ENCODE measurements around the gene STAMBPL1.

Gene STAMBPL1

DNA sequence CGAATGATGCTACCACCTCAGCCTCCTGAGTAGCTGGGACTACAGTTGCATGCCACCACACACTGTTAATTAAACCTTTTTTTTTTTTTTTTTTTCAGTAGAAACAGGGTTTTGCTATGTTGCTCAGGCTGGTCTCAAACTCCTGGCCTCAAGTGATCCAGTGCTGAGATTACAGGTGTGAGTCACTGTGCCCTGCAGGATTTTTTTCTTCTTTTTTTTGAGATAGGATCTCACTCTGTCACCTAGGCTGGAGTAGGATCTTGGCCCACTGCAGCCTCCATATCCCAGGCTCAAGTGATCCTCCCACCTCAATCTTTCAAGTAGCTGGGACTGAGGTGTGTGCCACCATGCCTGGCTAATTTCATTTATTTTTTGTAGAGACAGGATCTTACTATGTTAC lies 66.2 kb downstream of the STAMBPL1 start:
- H3K9me3 ChIP-seq (ENCODE audit: insufficient read depth, low read depth, low read length): no peaks in the 10 kb centered on the region
- no peak overlapping the region for H3K27ac ChIP-seq (ENCODE audit: low read length)
- H3K27me3 ChIP-seq (ENCODE audit: insufficient read depth, low read length): no peaks in the 10 kb centered on the region

DNA sequence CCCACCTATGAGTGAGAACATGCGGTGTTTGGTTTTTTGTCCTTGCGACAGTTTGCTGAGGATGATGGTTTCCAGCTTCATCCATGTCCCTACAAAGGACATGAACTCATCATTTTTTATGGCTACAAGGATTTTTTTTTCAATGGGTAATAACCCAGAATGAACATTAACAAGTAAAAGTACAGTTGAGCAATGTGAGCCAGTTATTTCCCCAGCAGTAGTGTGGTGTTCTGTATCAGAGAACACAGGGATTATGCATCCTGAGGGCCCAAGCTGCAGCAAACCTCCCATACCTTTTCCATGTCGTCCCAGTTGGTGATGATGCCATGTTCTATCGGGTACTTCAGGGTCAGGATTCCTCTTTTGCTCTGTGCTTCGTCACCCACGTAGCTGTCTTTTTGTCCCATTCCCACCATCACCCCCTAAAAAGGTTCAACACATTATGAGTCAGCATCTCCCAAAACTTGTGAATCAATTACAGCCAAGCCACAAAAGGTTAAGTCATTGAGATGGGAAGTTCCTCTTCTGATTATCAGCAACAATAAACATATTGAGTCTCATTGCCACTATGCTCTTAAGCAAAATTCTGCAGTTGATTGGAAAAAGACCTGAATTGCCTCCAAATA lies 67.0 kb downstream of the STAMBPL1 start:
- H3K9me3 ChIP-seq (ENCODE audit: insufficient read depth, low read depth, low read length): no peaks in the 10 kb centered on the region
- no peak overlapping the region for H3K4me3 ChIP-seq (ENCODE audit: low read length)
- no peaks in the 10 kb centered on the region for H3K27me3 ChIP-seq (ENCODE audit: insufficient read depth, low read length)
- H3K9ac ChIP-seq (ENCODE audit: low read depth, low read length): no peak overlapping the region
- peaks cover 11% of the 10 kb centered on the region; the same call in 1 of the 2 replicates for H3K4me1 ChIP-seq (ENCODE audit: insufficient read depth, low read length)
- H3K27ac ChIP-seq (ENCODE audit: low read length): no peak overlapping the region
- no peaks in the 10 kb centered on the region for H3K36me3 ChIP-seq (ENCODE audit: insufficient read depth, low read depth, low read length)

More for the DNA sequence above, 66.2 kb downstream of the STAMBPL1 start:
- Histone ChIP-seq H3K4me3 (ENCODE audit: low read length) (no peak overlapping the region), H3K4me1 (ENCODE audit: insufficient read depth, low read length) (peaks cover 4% of the 10 kb centered on the region; the same call in 1 of the 2 replicates), H3K9ac (ENCODE audit: low read depth, low read length) (no peak overlapping the region), H3K36me3 (ENCODE audit: insufficient read depth, low read depth, low read length) (no peaks in the 10 kb centered on the region)

- Histone ChIP-seq H3K4me3 (ENCODE audit: low read length) (no peak overlapping the region), H3K9me3 (ENCODE audit: insufficient read depth, low read depth, low read length) (no peaks in the 10 kb centered on the region), H3K4me1 (ENCODE audit: insufficient read depth, low read length) (peaks cover 11% of the 10 kb centered on the region; the same call in 1 of the 2 replicates), H3K9ac (ENCODE audit: low read depth, low read length) (no peak overlapping the region), H3K27me3 (ENCODE audit: insufficient read depth, low read length) (no peaks in the 10 kb centered on the region), H3K36me3 (ENCODE audit: insufficient read depth, low read depth, low read length) (no peaks in the 10 kb centered on the region), H3K27ac (ENCODE audit: low read length) (no peak overlapping the region)
These were observed 69.0 kb downstream of the STAMBPL1 start for GRCh38 chr10:88949051-88949450.

DNA sequence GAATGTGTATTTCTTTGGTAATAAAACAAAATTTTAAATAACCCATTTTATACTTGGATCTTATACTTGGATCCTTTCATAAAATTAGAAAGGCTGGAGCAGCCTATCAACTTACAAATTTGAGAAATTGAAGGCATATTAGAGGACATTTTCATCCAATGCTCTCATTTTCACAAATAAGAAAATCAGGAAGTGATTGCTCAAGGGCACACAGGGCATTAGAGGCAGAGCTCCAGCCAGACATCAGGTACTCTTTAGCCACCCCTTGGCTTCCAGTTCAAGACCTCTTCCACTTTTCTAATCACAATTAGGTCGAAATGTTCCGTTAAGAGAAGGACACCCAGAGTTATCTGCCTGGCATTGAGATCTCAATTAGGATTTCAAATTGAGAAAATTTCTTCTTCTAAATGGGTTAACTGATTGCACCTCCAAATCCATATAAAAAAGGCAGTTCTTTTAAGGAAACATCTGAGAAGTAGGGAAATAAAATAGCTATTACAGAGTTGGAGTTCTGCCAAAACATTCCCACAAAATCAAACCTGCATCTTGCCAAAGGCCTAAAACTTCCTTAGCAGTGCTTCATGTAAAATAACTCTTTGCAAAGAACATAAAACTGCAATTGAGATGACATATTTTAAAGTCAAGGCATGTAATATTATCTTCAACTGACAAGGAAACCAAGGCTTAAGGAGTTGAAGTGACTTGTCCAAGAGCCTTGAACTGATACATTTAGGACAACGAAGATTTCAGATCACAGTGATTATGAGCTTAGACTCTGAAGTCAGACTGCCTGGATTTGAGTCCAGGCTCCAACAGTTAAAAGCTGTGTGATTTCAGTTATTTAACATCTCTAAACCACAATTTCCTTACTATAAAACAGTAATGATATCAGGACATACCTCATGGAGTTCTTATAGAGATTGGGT lies 70.1 kb downstream of the STAMBPL1 start:
- no peaks in the 10 kb centered on the region for H3K36me3 ChIP-seq (ENCODE audit: insufficient read depth, low read depth, low read length)
- no peak overlapping the region for H3K27ac ChIP-seq (ENCODE audit: low read length)
- no peak overlapping the region for H3K4me3 ChIP-seq (ENCODE audit: low read length)
- H3K4me1 ChIP-seq (ENCODE audit: insufficient read depth, low read length): peaks cover 11% of the 10 kb centered on the region; the same call in 1 of the 2 replicates
- no peaks in the 10 kb centered on the region for H3K27me3 ChIP-seq (ENCODE audit: insufficient read depth, low read length)
- no peaks in the 10 kb centered on the region for H3K9me3 ChIP-seq (ENCODE audit: insufficient read depth, low read depth, low read length)
- H3K9ac ChIP-seq (ENCODE audit: low read depth, low read length): no peak overlapping the region

GRCh38 chr10:88952647-88953111 lies 72.6 kb downstream of the STAMBPL1 start, which contains the start of gene ACTA2:
TSS of gene ACTA2 (minus strand) at chr10:88952773. CDS start at chr10:88948930, 3,843 bp downstream.
- no peaks in the 10 kb centered on the region for H3K9me3 ChIP-seq (ENCODE audit: insufficient read depth, low read depth, low read length)
- H3K4me1 ChIP-seq (ENCODE audit: insufficient read depth, low read length): peaks cover 11% of the 10 kb centered on the region; the same call in 1 of the 2 replicates
- H3K27me3 ChIP-seq (ENCODE audit: insufficient read depth, low read length): no peaks in the 10 kb centered on the region
- no peak within 1 kb of the TSS for H3K4me3 ChIP-seq (ENCODE audit: low read length)
- no peaks in the 10 kb centered on the region for H3K36me3 ChIP-seq (ENCODE audit: insufficient read depth, low read depth, low read length)
- H3K27ac ChIP-seq (ENCODE audit: low read length): no peak within 1 kb of the TSS
- peak within 1 kb of the TSS; percentile 31; the same call in 1 of the 2 replicates for H3K9ac ChIP-seq (ENCODE audit: low read depth, low read length)

DNA sequence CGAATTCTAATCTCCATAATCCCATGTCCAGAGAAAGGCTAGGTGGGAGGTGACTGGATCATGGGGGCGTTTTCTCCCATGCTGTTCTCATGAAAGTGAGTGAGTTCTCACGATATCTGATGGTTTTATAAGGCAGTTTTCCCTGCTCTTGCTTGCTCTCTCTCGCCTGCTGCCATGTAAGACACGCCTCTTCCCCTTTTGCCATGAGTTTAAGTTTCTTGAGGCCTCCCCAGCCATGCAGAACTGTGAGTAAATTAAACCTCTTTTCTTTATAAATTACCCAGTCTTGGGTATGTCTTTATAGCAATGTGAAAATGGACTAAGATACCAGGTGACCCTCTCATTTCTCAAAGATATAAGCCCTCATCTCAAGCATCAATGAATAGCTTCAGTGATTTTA lies 73.6 kb downstream of the STAMBPL1 start:
- Histone ChIP-seq H3K27me3 (ENCODE audit: insufficient read depth, low read length) (no peaks in the 10 kb centered on the region), H3K4me3 (ENCODE audit: low read length) (no peak overlapping the region), H3K9ac (ENCODE audit: low read depth, low read length) (no peak overlapping the region), H3K9me3 (ENCODE audit: insufficient read depth, low read depth, low read length) (no peaks in the 10 kb centered on the region), H3K27ac (ENCODE audit: low read length) (no peak overlapping the region), H3K36me3 (ENCODE audit: insufficient read depth, low read depth, low read length) (no peaks in the 10 kb centered on the region), H3K4me1 (ENCODE audit: insufficient read depth, low read length) (peaks cover 11% of the 10 kb centered on the region; the same call in 1 of the 2 replicates)

GRCh38 chr10:88954458-88955083 lies 74.5 kb downstream of the STAMBPL1 start:
- H3K9ac ChIP-seq (ENCODE audit: low read depth, low read length): no peak overlapping the region
- no peak overlapping the region for H3K27ac ChIP-seq (ENCODE audit: low read length)
- no peaks in the 10 kb centered on the region for H3K9me3 ChIP-seq (ENCODE audit: insufficient read depth, low read depth, low read length)
- H3K4me1 ChIP-seq (ENCODE audit: insufficient read depth, low read length): peaks cover 11% of the 10 kb centered on the region; the same call in 1 of the 2 replicates
- H3K27me3 ChIP-seq (ENCODE audit: insufficient read depth, low read length): no peaks in the 10 kb centered on the region
- no peaks in the 10 kb centered on the region for H3K36me3 ChIP-seq (ENCODE audit: insufficient read depth, low read depth, low read length)
- no peak overlapping the region for H3K4me3 ChIP-seq (ENCODE audit: low read length)

DNA sequence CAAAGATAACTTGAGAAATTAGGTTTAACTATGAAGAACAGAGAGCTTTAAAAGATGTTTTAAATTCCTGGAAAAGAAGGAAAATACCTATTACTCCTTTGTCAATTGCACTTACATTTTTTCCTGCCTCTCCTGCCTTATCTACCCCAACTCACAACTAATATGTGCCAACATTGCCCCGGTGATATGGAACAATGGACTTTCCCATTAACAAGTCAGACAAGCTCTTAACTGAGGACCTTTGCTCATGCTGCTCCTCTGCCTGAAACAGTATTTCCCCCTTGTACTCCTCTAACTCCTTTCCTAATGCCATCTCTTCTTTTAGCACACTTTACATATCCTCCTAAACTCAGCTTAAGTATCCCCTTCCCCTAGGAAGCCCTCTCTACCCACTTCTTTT lies 77.3 kb downstream of the STAMBPL1 start:
- Histone ChIP-seq H3K9ac (ENCODE audit: low read depth, low read length) (no peak overlapping the region), H3K9me3 (ENCODE audit: insufficient read depth, low read depth, low read length) (no peaks in the 10 kb centered on the region), H3K4me1 (ENCODE audit: insufficient read depth, low read length) (no peaks in the 10 kb centered on the region), H3K36me3 (ENCODE audit: insufficient read depth, low read depth, low read length) (no peaks in the 10 kb centered on the region), H3K27me3 (ENCODE audit: insufficient read depth, low read length) (no peaks in the 10 kb centered on the region), H3K4me3 (ENCODE audit: low read length) (no peak overlapping the region), H3K27ac (ENCODE audit: low read length) (no peak overlapping the region)

DNA sequence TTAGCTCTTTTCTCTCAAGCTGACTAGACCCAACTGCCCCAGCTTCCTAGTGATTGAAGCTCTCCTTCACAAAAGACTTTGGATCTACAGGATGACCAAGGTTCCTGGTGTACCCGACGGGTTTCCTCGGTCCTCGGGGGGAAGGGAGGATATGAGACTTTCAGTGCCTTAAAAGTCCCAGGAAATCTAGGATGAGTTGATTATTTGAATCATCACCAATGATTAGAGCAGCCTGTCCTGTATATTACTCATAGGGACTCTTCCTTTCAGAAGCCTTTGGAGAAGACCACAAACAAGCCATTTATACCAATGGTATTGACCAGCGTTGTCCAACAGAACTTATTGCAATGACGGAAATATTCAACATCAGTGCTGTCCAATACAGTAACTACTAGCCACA lies 78.7 kb downstream of the STAMBPL1 start:
- Histone ChIP-seq H3K27me3 (ENCODE audit: insufficient read depth, low read length) (no peaks in the 10 kb centered on the region), H3K9ac (ENCODE audit: low read depth, low read length) (no peak overlapping the region), H3K4me1 (ENCODE audit: insufficient read depth, low read length) (no peaks in the 10 kb centered on the region), H3K27ac (ENCODE audit: low read length) (no peak overlapping the region), H3K4me3 (ENCODE audit: low read length) (no peak overlapping the region), H3K36me3 (ENCODE audit: insufficient read depth, low read depth, low read length) (no peaks in the 10 kb centered on the region), H3K9me3 (ENCODE audit: insufficient read depth, low read depth, low read length) (no peaks in the 10 kb centered on the region)

DNA sequence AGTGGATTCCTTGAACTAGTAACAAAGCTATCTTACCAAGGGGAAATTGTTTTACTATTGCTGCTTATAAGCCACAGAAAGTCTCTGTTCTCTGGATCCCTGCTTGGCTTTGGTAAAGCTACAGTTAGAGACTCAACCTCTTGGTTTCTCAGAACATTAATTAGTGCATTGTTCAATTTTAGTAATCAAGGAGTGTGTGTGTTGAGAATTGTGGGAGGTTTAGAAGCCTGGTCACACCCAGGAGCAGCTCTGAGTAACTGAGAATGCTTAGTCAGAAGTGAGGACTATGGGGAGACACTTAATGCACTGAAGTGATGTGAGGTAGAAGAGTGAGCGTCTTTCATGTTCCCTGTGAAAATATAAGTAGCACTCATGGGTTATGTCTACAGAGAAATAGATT lies 80.8 kb downstream of the STAMBPL1 start:
- Histone ChIP-seq H3K27ac (ENCODE audit: low read length) (no peak overlapping the region), H3K9me3 (ENCODE audit: insufficient read depth, low read depth, low read length) (no peaks in the 10 kb centered on the region), H3K4me3 (ENCODE audit: low read length) (no peak overlapping the region), H3K27me3 (ENCODE audit: insufficient read depth, low read length) (no peaks in the 10 kb centered on the region), H3K9ac (ENCODE audit: low read depth, low read length) (no peak overlapping the region), H3K36me3 (ENCODE audit: insufficient read depth, low read depth, low read length) (no peaks in the 10 kb centered on the region), H3K4me1 (ENCODE audit: insufficient read depth, low read length) (no peaks in the 10 kb centered on the region)

DNA sequence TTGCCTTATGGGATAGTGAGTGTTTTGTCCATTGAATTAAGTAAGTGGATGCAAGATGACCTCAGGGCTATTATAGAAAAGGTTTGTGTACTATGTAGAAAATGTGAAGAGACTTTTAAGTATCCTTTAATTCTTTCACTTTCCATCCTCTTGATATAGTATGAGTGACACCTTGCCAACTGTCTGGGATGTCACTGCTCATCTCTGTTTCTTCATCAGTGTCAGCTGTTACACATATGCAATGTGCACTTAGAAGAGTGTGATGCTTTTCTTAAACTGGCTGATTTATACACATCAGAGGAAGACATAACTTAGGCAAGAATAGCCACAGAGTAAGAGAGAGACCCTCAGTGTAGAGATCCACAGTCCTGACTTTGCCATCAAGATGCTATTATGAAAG lies 81.2 kb downstream of the STAMBPL1 start:
- Histone ChIP-seq H3K27me3 (ENCODE audit: insufficient read depth, low read length) (no peaks in the 10 kb centered on the region), H3K27ac (ENCODE audit: low read length) (no peak overlapping the region), H3K9ac (ENCODE audit: low read depth, low read length) (no peak overlapping the region), H3K4me1 (ENCODE audit: insufficient read depth, low read length) (no peaks in the 10 kb centered on the region), H3K9me3 (ENCODE audit: insufficient read depth, low read depth, low read length) (no peaks in the 10 kb centered on the region), H3K36me3 (ENCODE audit: insufficient read depth, low read depth, low read length) (no peaks in the 10 kb centered on the region), H3K4me3 (ENCODE audit: low read length) (no peak overlapping the region)
